ENCODE measurements around the gene NAP1L5.

The NAP1L5 gene

GRCh38 chr4:88655226-88655625 is 42.4 kb downstream of the NAP1L5 start:
- DNase-seq (ENCODE audit: low spot score) = no peak
- TF ChIP-seq, protein P1, sequence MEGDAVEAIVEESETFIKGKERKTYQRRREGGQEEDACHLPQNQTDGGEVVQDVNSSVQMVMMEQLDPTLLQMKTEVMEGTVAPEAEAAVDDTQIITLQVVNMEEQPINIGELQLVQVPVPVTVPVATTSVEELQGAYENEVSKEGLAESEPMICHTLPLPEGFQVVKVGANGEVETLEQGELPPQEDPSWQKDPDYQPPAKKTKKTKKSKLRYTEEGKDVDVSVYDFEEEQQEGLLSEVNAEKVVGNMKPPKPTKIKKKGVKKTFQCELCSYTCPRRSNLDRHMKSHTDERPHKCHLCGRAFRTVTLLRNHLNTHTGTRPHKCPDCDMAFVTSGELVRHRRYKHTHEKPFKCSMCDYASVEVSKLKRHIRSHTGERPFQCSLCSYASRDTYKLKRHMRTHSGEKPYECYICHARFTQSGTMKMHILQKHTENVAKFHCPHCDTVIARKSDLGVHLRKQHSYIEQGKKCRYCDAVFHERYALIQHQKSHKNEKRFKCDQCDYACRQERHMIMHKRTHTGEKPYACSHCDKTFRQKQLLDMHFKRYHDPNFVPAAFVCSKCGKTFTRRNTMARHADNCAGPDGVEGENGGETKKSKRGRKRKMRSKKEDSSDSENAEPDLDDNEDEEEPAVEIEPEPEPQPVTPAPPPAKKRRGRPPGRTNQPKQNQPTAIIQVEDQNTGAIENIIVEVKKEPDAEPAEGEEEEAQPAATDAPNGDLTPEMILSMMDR (IDR thresholded peaks at IDR 0.05) = no peak
- H3K4me3 ChIP-seq = no peak overlapping the region
- H3K27ac ChIP-seq = no peak overlapping the region

- no peak overlapping the region for H3K4me3 ChIP-seq
- TF ChIP-seq, protein P1 (IDR thresholded peaks at IDR 0.05) = no peak
These were observed 44.2 kb downstream of the NAP1L5 start for GRCh38 chr4:88653371-88653946.

GRCh38 chr4:88649716-88650115 is 47.9 kb downstream of the NAP1L5 start:
- H3K27ac ChIP-seq = no peak overlapping the region
- H3K4me3 ChIP-seq = no peak overlapping the region
- DNase-seq (ENCODE audit: low spot score) = no peak
- TF ChIP-seq, protein P1 (IDR thresholded peaks at IDR 0.05) = no peak

More at GRCh38 chr4:88653371-88653946, 44.2 kb downstream of the NAP1L5 start:
- no peak for DNase-seq (ENCODE audit: low spot score)
- no peak overlapping the region for H3K27ac ChIP-seq

DNA sequence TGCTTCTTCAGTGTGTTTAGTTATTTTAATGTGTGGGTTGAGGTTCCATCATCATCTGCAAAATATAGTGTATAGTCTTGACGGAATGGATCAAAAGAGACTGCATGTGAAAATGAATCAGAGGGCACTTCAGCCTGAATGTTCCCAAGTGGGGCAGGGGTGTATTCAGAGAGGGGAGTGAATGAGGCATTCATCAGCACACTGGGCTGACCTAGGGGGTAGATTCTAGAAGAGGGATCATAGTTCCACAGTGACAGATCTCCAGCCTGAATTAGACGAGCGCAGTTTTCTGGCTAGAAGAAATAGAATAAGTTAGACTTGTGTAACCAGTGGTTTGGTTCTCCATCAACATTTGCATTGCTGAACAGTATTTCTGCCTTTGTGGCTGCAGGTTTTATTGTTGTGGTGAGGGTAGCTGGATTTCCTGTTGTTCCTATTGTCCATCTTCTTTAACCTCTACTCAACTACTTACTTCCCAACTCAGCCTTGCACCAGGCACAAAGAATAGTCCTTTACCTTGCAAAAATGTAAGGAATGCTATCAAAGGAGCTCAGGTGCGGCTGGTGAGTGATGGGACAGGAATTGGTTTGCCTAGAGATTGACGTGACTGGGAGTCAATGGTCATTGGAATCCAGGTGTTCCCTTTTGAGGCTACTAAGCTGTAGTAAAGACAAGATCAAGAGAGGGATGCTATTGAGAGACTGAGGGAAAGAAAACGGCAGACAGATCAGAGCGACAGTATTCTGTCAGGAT is 50.9 kb downstream of the NAP1L5 start:
- no peak for DNase-seq (ENCODE audit: low spot score)
- H3K4me3 ChIP-seq = no peak overlapping the region
- H3K27ac ChIP-seq = no peak overlapping the region
- TF ChIP-seq, protein P1 (IDR thresholded peaks at IDR 0.05) = no peak

DNA sequence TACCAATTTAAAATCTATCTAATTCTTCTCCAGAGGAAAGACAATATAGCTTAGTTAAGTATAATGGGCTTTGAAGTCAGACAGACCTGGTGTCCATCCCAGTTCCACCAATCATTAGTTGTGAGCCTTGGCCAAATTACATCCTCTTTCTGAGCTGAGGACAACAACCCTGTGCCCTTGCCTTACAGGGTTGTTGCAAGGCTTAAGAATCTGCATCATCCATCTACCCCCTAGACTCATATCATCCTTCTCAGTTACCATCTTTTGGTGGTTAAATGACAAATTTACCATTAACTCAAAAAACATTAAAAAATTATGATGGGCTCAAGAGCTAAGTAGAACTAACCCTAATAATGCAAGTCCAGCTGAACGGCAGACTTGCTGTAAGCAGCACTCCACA is 51.6 kb downstream of the NAP1L5 start:
- Histone ChIP-seq H3K4me3 (no peak overlapping the region), H3K27ac (no peak overlapping the region)
- DNase-seq (ENCODE audit: low spot score) = no peak
- TF ChIP-seq, protein P1 (IDR thresholded peaks at IDR 0.05) = no peak
